HUES6 (cell line): Measurements from ENCODE around the gene PPP1R16B.

ENCODE experiments used
- H3K27ac ChIP-seq: 2 replicates; pipeline ENCODE4 v1.7.0; 2013; ENCODE audit warnings: low read depth, mild to moderate bottlenecking, low read length, inconsistent platforms
- H3K27me3 ChIP-seq: 2 replicates; pipeline ENCODE4 v1.6.1; 2013; ENCODE audit warnings: low read length; ENCODE audit not compliant: control insufficient read depth, insufficient read depth
- H3K36me3 ChIP-seq: 2 replicates; pipeline ENCODE4 v1.6.1; 2013; ENCODE audit warnings: low read length; ENCODE audit not compliant: control insufficient read depth, insufficient read depth
- H3K4me1 ChIP-seq: 2 replicates; pipeline ENCODE4 v1.6.1; 2013; ENCODE audit warnings: low read length; ENCODE audit not compliant: control insufficient read depth, insufficient read depth
- H3K4me3 ChIP-seq: 2 replicates; pipeline ENCODE4 v1.5.1; 2013; ENCODE audit warnings: low read depth, low read length
- H3K9ac ChIP-seq: one replicate; pipeline ENCODE4 v1.6.1; 2013; ENCODE audit warnings: mild to moderate bottlenecking, low read length
- H3K9me3 ChIP-seq: 2 replicates; pipeline ENCODE4 v1.6.1; 2013; ENCODE audit warnings: low read depth, low read length; ENCODE audit not compliant: control insufficient read depth, insufficient read depth

PPP1R16B gene

GRCh38 chr20:38880952-38881735 is 75.6 kb downstream of the PPP1R16B start:
- Histone ChIP-seq H3K4me3 (no peak overlapping the region), H3K27me3 (peaks cover 10% of the 10 kb centered on the region; the same call in 1 of the 2 replicates)

GRCh38 chr20:38881806-38882440 is 76.4 kb downstream of the PPP1R16B start:
- no peak overlapping the region for H3K27ac ChIP-seq
- H3K36me3 ChIP-seq, result no peaks in the 10 kb centered on the region
- no peaks in the 10 kb centered on the region for H3K9me3 ChIP-seq
- H3K4me1 ChIP-seq, result peaks cover 21% of the 10 kb centered on the region
- H3K27me3 ChIP-seq, result peaks cover 10% of the 10 kb centered on the region; the same call in 1 of the 2 replicates
- H3K9ac ChIP-seq, result no peak overlapping the region
- H3K4me3 ChIP-seq, result no peak overlapping the region

More at GRCh38 chr20:38880952-38881735, 75.6 kb downstream of the PPP1R16B start:
- Histone ChIP-seq H3K9ac (no peak overlapping the region), H3K36me3 (no peaks in the 10 kb centered on the region), H3K4me1 (peaks cover 21% of the 10 kb centered on the region), H3K27ac (no peak overlapping the region), H3K9me3 (no peaks in the 10 kb centered on the region)

- Histone ChIP-seq H3K27me3 (peaks cover 10% of the 10 kb centered on the region; the same call in 1 of the 2 replicates), H3K4me1 (peaks cover 21% of the 10 kb centered on the region), H3K4me3 (no peak overlapping the region), H3K36me3 (no peaks in the 10 kb centered on the region), H3K9ac (no peak overlapping the region), H3K27ac (no peak overlapping the region), H3K9me3 (no peaks in the 10 kb centered on the region)
Observed at GRCh38 chr20:38882600-38882999, 77.1 kb downstream of the PPP1R16B start.

GRCh38 chr20:38883081-38883980 is 77.8 kb downstream of the PPP1R16B start:
- no peaks in the 10 kb centered on the region for H3K36me3 ChIP-seq
- no peaks in the 10 kb centered on the region for H3K9me3 ChIP-seq
- peaks cover 21% of the 10 kb centered on the region for H3K4me1 ChIP-seq
- H3K27ac ChIP-seq, result no peak overlapping the region
- H3K4me3 ChIP-seq, result no peak overlapping the region
- H3K9ac ChIP-seq, result no peak overlapping the region
- peaks cover 10% of the 10 kb centered on the region; the same call in 1 of the 2 replicates for H3K27me3 ChIP-seq

- H3K36me3 ChIP-seq, result no peaks in the 10 kb centered on the region
- H3K9ac ChIP-seq, result no peak overlapping the region
- H3K4me1 ChIP-seq, result peaks cover 21% of the 10 kb centered on the region
- H3K27me3 ChIP-seq, result peaks cover 8% of the 10 kb centered on the region; the same call in 1 of the 2 replicates
- no peak overlapping the region for H3K4me3 ChIP-seq
- no peaks in the 10 kb centered on the region for H3K9me3 ChIP-seq
- no peak overlapping the region for H3K27ac ChIP-seq
Observed at GRCh38 chr20:38883981-38884733, 78.7 kb downstream of the PPP1R16B start.

GRCh38 chr20:38885357-38885756 is 79.9 kb downstream of the PPP1R16B start:
- H3K4me3 ChIP-seq, result no peak overlapping the region
- H3K9ac ChIP-seq, result no peak overlapping the region
- no peaks in the 10 kb centered on the region for H3K36me3 ChIP-seq
- no peaks in the 10 kb centered on the region for H3K27me3 ChIP-seq
- no peaks in the 10 kb centered on the region for H3K9me3 ChIP-seq
- no peak overlapping the region for H3K27ac ChIP-seq
- peaks cover 21% of the 10 kb centered on the region for H3K4me1 ChIP-seq

- H3K4me1 ChIP-seq, result peaks cover 14% of the 10 kb centered on the region
- no peak overlapping the region for H3K4me3 ChIP-seq
- no peak overlapping the region for H3K9ac ChIP-seq
- no peak overlapping the region for H3K27ac ChIP-seq
- H3K36me3 ChIP-seq, result no peaks in the 10 kb centered on the region
- H3K27me3 ChIP-seq, result no peaks in the 10 kb centered on the region
- no peaks in the 10 kb centered on the region for H3K9me3 ChIP-seq
Observed at GRCh38 chr20:38888059-38888831, 82.7 kb downstream of the PPP1R16B start.

- no peak overlapping the region for H3K27ac ChIP-seq
- H3K4me1 ChIP-seq, result peaks cover 13% of the 10 kb centered on the region
- no peaks in the 10 kb centered on the region for H3K36me3 ChIP-seq
- H3K9ac ChIP-seq, result no peak overlapping the region
- H3K9me3 ChIP-seq, result no peaks in the 10 kb centered on the region
- H3K27me3 ChIP-seq, result no peaks in the 10 kb centered on the region
- H3K4me3 ChIP-seq, result no peak overlapping the region
Observed at GRCh38 chr20:38889050-38889449, 83.6 kb downstream of the PPP1R16B start.

GRCh38 chr20:38889792-38890496 is 84.4 kb downstream of the PPP1R16B start:
- Histone ChIP-seq H3K27ac (no peak overlapping the region), H3K27me3 (no peaks in the 10 kb centered on the region), H3K36me3 (no peaks in the 10 kb centered on the region), H3K4me1 (peaks cover 14% of the 10 kb centered on the region), H3K9me3 (no peaks in the 10 kb centered on the region), H3K9ac (no peak overlapping the region), H3K4me3 (no peak overlapping the region)
